GM12801 (cell line): ENCODE results near the gene UBE2I.

Experiments used
- TF ChIP-seq, protein P1 (sequence below): IDR thresholded peaks from one replicate; pipeline ENCODE4 v1.5.1; 2011; ENCODE audit warnings: control low read depth; ENCODE audit not compliant: insufficient read length; ENCODE audit errors: extremely low read depth

UBE2I gene

DNA sequence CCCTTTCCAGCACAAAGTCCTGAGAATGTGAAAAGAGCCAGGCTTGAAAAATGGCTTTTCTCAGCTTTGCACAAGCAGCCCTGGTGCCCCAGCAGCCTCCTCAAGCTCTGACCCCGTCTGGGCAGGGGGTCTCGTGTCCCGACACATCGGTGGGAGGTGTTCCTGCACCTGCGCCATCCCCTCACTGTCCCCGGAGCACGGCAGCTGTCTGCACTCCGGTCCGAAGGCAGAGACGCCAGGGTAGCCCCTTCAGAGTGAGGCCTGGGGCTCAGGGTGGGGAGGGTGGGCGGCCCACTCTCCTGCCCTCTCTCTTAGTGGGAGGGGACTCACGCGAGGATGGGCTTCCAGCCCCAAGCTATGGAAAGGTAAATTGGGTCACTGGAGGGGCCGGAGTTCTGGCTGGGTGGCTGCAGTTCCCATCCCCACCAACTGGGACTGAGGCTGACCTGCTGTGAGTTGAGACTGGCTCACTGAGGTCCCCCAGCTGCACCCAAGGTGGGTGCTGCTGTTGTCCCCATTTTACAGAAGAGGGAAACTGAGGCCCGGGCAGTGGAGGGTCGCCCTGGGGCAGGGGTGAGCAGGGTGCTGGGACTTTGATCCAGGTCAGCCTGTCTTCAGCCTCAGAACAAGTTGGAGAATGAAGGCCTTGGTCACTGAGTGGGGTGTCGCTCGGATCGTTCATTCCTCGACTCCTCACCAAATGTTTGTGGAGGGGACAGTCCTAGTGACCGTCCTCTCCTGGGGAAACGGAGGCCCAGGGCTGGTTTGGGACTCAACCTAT, 21.7 kb downstream of the UBE2I start:
- TF ChIP-seq, protein P1, sequence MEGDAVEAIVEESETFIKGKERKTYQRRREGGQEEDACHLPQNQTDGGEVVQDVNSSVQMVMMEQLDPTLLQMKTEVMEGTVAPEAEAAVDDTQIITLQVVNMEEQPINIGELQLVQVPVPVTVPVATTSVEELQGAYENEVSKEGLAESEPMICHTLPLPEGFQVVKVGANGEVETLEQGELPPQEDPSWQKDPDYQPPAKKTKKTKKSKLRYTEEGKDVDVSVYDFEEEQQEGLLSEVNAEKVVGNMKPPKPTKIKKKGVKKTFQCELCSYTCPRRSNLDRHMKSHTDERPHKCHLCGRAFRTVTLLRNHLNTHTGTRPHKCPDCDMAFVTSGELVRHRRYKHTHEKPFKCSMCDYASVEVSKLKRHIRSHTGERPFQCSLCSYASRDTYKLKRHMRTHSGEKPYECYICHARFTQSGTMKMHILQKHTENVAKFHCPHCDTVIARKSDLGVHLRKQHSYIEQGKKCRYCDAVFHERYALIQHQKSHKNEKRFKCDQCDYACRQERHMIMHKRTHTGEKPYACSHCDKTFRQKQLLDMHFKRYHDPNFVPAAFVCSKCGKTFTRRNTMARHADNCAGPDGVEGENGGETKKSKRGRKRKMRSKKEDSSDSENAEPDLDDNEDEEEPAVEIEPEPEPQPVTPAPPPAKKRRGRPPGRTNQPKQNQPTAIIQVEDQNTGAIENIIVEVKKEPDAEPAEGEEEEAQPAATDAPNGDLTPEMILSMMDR = no peak

- TF ChIP-seq, protein P1 = no peak
Observed at GRCh38 chr16:1331712-1332617, 22.5 kb downstream of the UBE2I start.

DNA sequence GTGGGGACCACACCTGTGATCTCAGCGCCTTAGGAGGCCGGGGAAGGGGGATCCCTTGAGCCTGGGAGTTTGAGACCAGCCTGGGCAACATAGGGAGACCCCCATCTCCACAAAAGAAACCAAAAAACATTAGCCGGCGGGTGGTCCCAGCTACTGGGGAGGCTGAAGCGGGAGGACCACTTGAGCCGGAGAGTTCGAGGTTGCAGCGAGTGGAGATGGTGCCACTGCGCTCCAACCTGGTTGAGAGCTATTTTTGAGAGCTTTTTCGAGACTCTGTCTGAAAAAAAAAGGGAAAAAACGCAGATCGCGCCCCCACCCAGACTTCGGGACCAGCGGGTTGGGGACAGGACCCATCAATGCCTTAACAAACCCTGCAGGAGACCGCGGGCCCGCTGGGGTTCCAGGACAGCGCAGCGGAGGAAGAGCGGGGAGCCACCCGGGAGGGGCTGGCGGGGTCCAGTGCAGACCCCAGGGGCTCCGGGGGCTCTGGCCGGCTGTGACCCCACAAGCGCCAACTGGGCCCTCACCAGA, 23.2 kb downstream of the UBE2I start:
- TF ChIP-seq, protein P1 = no peak

DNA sequence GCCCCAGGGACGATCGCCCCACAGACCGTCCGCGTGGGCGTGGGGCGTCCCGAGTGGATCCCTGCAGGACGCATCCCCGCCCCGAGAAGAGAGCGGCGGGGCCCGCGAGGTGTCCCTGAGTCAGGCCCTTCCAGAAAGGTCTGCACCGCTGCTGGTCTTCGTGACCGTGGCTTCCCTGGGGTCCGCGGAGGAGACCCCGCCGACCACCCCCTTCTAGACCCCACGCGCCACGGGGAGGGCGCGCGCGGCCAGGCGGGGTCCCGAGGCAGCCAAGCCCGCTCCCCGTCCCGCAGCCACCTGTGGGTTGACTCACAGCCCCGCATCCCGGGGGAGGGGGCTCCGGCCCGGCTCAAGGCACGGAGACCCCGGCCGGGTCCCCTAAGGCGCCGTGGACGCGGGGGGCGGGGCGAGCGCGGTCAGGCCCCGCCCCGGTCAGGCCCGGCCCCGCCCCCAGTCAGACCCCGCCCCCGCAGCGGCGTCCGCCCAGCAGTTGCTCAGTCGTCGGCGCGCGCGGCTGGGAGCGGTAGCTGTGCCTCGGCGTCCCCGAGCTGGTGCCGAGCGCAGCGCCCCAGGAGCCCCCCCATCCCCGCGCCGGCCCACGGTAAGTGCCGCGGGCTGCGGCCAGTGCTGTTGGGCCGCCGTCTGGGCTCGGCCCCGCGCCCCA, 23.8 kb downstream of the UBE2I start, which contains the start of gene BAIAP3:
Gene BAIAP3, plus strand, starts transcription at position 497 of the 664 bp plus-strand sequence. CDS start 4,905 bp downstream, outside the sequence.
- TF ChIP-seq, protein P1 = no peak

GRCh38 chr16:1333854-1334700, 24.6 kb downstream of the UBE2I start:
- TF ChIP-seq, protein P1 = no peak

DNA sequence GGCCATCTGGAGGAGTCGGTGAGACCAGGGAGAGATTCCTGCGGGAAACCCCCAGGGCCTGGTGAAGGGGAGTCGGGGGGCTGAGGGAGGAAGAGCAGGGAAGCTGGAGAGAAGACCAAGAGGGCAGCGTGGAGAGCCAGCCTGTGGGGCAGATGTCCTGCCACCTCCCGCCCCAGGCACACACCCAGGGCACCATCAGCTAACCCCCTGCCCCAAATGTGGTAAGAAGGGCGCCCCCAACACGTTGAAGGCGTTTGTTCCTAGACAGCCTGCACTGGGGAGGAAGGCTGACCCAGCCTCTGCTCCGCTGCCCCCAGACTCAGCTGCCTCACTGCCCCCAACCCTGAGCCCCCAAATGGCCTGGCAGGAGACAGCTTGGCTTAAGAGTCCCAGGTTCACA, 25.3 kb downstream of the UBE2I start:
- TF ChIP-seq, protein P1 = no peak
